HEK293 (cell line): Measurements from ENCODE around the gene CPTP.
A peak's percentile ranks its signal among the peaks of the same experiment; 100 is the strongest.

Experiments used
- CTCF ChIA-PET: fragments of 350-600 bp; formaldehyde crosslinking; extraction: SDS; loops from one replicate; lab custom pipeline; 2021; ENCODE audit warnings: antibody characterized with exemption; lab: Yijun Ruan, JAX
- POLR2A ChIA-PET: fragments of 300-600 bp; formaldehyde crosslinking; extraction: SDS; loops from one replicate; lab custom pipeline; 2020; ENCODE audit warnings: antibody characterized with exemption, inconsistent platforms; lab: Yijun Ruan, JAX
- H3K27ac ChIP-seq: fragments of 200-500 bp; sonication (Bioruptor generic); 2 replicates; pipeline ENCODE4 v1.5.1; 2014; ENCODE audit warnings: low read depth, low read length, control low read depth, inconsistent platforms; ENCODE audit errors: extremely low read depth
- H3K36me3 ChIP-seq, 2 experiments: fragments of 200-500 bp in 1 of 2; sonication (Bioruptor generic) in 1 of 2; 1 replicate in 1 of 2; 2 replicates in 1 of 2; pipeline ENCODE4 v1.5.1; 2014 to 2017; ENCODE audit warnings: inconsistent platforms in 2 of 2, low read length in 2 of 2; ENCODE audit not compliant: control insufficient read depth in 2 of 2, insufficient read depth in 1 of 2
- H3K4me1 ChIP-seq: fragments of 200-500 bp; sonication (Bioruptor generic); 2 replicates; pipeline ENCODE4 v1.5.1; 2014; ENCODE audit warnings: mild to moderate bottlenecking, low read length, inconsistent platforms; ENCODE audit not compliant: control insufficient read depth, insufficient read depth
- H3K4me3 ChIP-seq: 2 replicates; pipeline ENCODE4 v1.5.1; 2011; ENCODE audit warnings: low read depth, mild to moderate bottlenecking, control low read depth, low read length, moderate library complexity
- H3K9me3 ChIP-seq: fragments of 200-500 bp; sonication (Bioruptor generic); 2 replicates; pipeline ENCODE4 v1.5.1; 2014; ENCODE audit warnings: low read depth, low read length, inconsistent platforms; ENCODE audit not compliant: control insufficient read depth, insufficient read depth
- EGR2 ChIP-seq: fragments of 450-650 bp; formaldehyde crosslinking; IDR thresholded peaks from 2 replicates; pipeline ENCODE4 v1.5.1; 2016; ENCODE audit warnings: low read depth, missing biosample characterization, missing genetic modification characterization
- GLIS1 ChIP-seq: fragments of 450-650 bp; formaldehyde crosslinking; IDR thresholded peaks from 2 replicates; pipeline ENCODE4 v1.5.1; 2016; ENCODE audit warnings: missing biosample characterization, missing genetic modification characterization
- GLIS2 ChIP-seq: fragments of 450-650 bp; formaldehyde crosslinking; IDR thresholded peaks from 2 replicates; pipeline ENCODE4 v1.5.1; 2016; ENCODE audit warnings: missing biosample characterization, missing genetic modification characterization
- KLF17 ChIP-seq: fragments of 450-650 bp; formaldehyde crosslinking; IDR thresholded peaks from 2 replicates; pipeline ENCODE4 v1.5.1; 2016; ENCODE audit warnings: missing biosample characterization, missing genetic modification characterization
- KLF9 ChIP-seq: fragments of 450-650 bp; formaldehyde crosslinking; IDR thresholded peaks from 2 replicates; pipeline ENCODE4 v1.5.1; 2016; ENCODE audit warnings: missing biosample characterization, missing genetic modification characterization, low read depth
- SP2 ChIP-seq: fragments of 450-650 bp; formaldehyde crosslinking; IDR thresholded peaks from 2 replicates; pipeline ENCODE4 v1.5.1; 2016; ENCODE audit warnings: missing biosample characterization, missing genetic modification characterization
- WT1 ChIP-seq: fragments of 450-650 bp; formaldehyde crosslinking; IDR thresholded peaks from 2 replicates; pipeline ENCODE4 v1.5.1; 2016; ENCODE audit warnings: missing biosample characterization, missing genetic modification characterization
- YY1 ChIP-seq: fragments of 450-650 bp; formaldehyde crosslinking; IDR thresholded peaks from 2 replicates; pipeline ENCODE4 v1.5.1; 2018; ENCODE audit warnings: missing biosample characterization, missing genetic modification characterization
- YY2 ChIP-seq: fragments of 450-650 bp; formaldehyde crosslinking; IDR thresholded peaks from 2 replicates; pipeline ENCODE4 v1.5.1; 2016; ENCODE audit warnings: missing biosample characterization, missing genetic modification characterization
- ZBTB20 ChIP-seq: fragments of 450-650 bp; formaldehyde crosslinking; IDR thresholded peaks from 2 replicates; pipeline ENCODE4 v1.5.1; 2016; ENCODE audit warnings: missing biosample characterization, missing genetic modification characterization
- ZBTB26 ChIP-seq: fragments of 450-650 bp; formaldehyde crosslinking; optimal IDR thresholded peaks from 2 replicates; pipeline ENCODE3; 2016; ENCODE audit warnings: missing biosample characterization, mild to moderate bottlenecking, missing genetic modification characterization
- ZBTB8A ChIP-seq: fragments of 450-650 bp; formaldehyde crosslinking; IDR thresholded peaks from 2 replicates; pipeline ENCODE4 v1.5.1; 2016; ENCODE audit warnings: missing biosample characterization, missing genetic modification characterization
- ZFHX2 ChIP-seq: fragments of 450-650 bp; formaldehyde crosslinking; conservative IDR thresholded peaks from 2 replicates; pipeline ENCODE4 v1.5.1; 2016; ENCODE audit warnings: missing biosample characterization, missing genetic modification characterization
- ZIC2 ChIP-seq: fragments of 450-650 bp; formaldehyde crosslinking; IDR thresholded peaks from 2 replicates; pipeline ENCODE4 v1.5.1; 2016; ENCODE audit warnings: missing biosample characterization, missing genetic modification characterization
- ZNF112 ChIP-seq: fragments of 450-650 bp; formaldehyde crosslinking; IDR thresholded peaks from 2 replicates; pipeline ENCODE4 v1.5.0; 2017; ENCODE audit warnings: missing biosample characterization, missing genetic modification characterization
- ZNF138 ChIP-seq: fragments of 450-650 bp; formaldehyde crosslinking; IDR thresholded peaks from 2 replicates; pipeline ENCODE4 v1.5.1; 2016; ENCODE audit warnings: missing biosample characterization, missing genetic modification characterization, borderline replicate concordance
- ZNF266 ChIP-seq: fragments of 450-650 bp; formaldehyde crosslinking; IDR thresholded peaks from 2 replicates; pipeline ENCODE4 v1.5.1; 2016; ENCODE audit warnings: missing biosample characterization, missing genetic modification characterization, low read depth
- ZNF433 ChIP-seq: fragments of 450-650 bp; formaldehyde crosslinking; IDR thresholded peaks from 2 replicates; pipeline ENCODE4 v1.5.1; 2016; ENCODE audit warnings: missing biosample characterization, missing genetic modification characterization, low read depth
- ZNF549 ChIP-seq: fragments of 450-650 bp; IDR thresholded peaks from 2 replicates; pipeline ENCODE4 v1.5.1; 2018; ENCODE audit warnings: missing biosample characterization, missing genetic modification characterization, mild to moderate bottlenecking, inconsistent platforms, moderate library complexity
- ZNF600 ChIP-seq: fragments of 450-650 bp; formaldehyde crosslinking; IDR thresholded peaks from 2 replicates; pipeline ENCODE4 v1.5.1; 2016; ENCODE audit warnings: missing biosample characterization, missing genetic modification characterization
- ZNF610 ChIP-seq: fragments of 450-650 bp; formaldehyde crosslinking; IDR thresholded peaks from 2 replicates; pipeline ENCODE4 v1.5.1; 2016; ENCODE audit warnings: missing biosample characterization, missing genetic modification characterization, borderline replicate concordance
- ZNF626 ChIP-seq: fragments of 450-650 bp; sonication (Bioruptor Pico); formaldehyde crosslinking; IDR thresholded peaks from 2 replicates; pipeline ENCODE4 v1.5.1; 2018; ENCODE audit warnings: missing biosample characterization, missing genetic modification characterization, inconsistent platforms
- ZNF76 ChIP-seq: fragments of 450-650 bp; formaldehyde crosslinking; IDR thresholded peaks from 2 replicates; pipeline ENCODE4; 2016; ENCODE audit warnings: low read depth, missing biosample characterization, missing genetic modification characterization, borderline replicate concordance
- ZSCAN5A ChIP-seq: fragments of 450-650 bp; formaldehyde crosslinking; IDR thresholded peaks from 2 replicates; pipeline ENCODE4 v1.5.1; 2016; ENCODE audit warnings: missing biosample characterization, missing genetic modification characterization
- ZXDB ChIP-seq: fragments of 450-650 bp; formaldehyde crosslinking; IDR thresholded peaks from 2 replicates; pipeline ENCODE4 v1.5.1; 2016; ENCODE audit warnings: missing biosample characterization, missing genetic modification characterization
- TF ChIP-seq, protein P1 (sequence below): fragments of 450-650 bp; IDR thresholded peaks from 2 replicates; pipeline ENCODE4 v1.5.1; 2018; ENCODE audit warnings: missing biosample characterization, mild to moderate bottlenecking, missing genetic modification characterization
- TF ChIP-seq, protein P2 (sequence below): fragments of 450-650 bp; formaldehyde crosslinking; IDR thresholded peaks from 2 replicates; pipeline ENCODE4 v1.5.1; 2016; ENCODE audit warnings: missing biosample characterization, missing genetic modification characterization
- TF ChIP-seq, protein P3 (sequence below): fragments of 450-650 bp; formaldehyde crosslinking; IDR thresholded peaks from 2 replicates; pipeline ENCODE4 v1.5.1; 2016; ENCODE audit warnings: missing biosample characterization, missing genetic modification characterization

CPTP gene

DNA sequence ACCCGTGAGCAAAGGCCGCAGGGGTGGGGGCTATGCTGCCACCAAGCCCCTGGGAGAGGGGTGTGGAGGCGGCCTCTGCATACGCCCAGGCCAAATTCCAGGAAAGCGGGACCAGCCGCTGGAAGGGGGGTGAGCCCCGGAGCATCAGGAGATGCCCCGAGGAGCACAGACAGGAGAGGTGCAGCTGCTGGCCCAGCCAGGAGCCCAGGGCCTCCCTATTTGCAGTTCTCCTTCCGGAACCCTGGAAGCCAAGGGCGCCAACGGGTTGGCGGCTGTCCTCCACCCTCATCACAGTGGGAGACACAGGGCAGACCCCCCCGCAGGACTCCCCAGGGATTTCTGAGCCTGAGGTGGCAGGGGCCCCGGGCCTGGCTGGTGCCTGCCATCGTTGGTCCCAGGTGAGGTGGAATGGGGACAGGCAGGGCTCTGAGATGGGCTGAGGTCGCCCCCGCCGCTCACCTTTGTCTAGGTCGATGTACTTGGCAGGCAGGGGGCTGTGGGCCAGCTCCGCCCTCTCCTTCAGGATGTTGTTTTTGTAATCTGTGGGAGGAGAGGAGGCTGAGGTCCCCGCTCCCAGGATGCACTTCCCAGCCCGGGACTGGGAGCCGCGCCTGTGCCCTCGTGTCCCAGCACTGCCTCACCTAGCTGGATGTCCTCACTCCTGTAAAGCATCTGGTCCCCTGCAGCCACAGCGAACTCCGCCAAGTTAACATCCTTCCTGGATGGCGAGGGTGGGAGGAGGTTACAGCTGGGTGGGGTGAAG, 29.0 kb downstream of the CPTP start:
- ChIA-PET CTCF (interaction anchor here (0.6 to 2.7 kb wide), 2 partner anchors 15 to 18 kb away, joined by 3 to 15 read pairs; no protein-coding TSS in a partner anchor), POLR2A (interaction anchor here (0.6 to 0.9 kb wide), 5 partner anchors 17 to 687 kb away, joined by 3 to 4 read pairs (median 3); partner anchors contain the start of gene AURKAIP1)
- Histone ChIP-seq H3K4me1 (peaks cover 7% of the 10 kb centered on the region; the same call in 1 of the 2 replicates), H3K9me3 (no peaks in the 10 kb centered on the region), H3K27ac (no peak overlapping the region), H3K4me3 (no peak overlapping the region), H3K36me3 (no peaks in the 10 kb centered on the region)
- peak; percentile 72 for TF ChIP-seq EGR2
- peak; percentile 48 for TF ChIP-seq KLF17
- no peak for TF ChIP-seq YY1 (tag by site-specific recombination)
- TF ChIP-seq ZNF138 (tag by site-specific recombination), result no peak
- TF ChIP-seq ZBTB26 (tag by site-specific recombination), result peak; percentile 40
- peak; percentile 78 for TF ChIP-seq ZNF76 (tag by site-specific recombination)
- TF ChIP-seq, protein P1, sequence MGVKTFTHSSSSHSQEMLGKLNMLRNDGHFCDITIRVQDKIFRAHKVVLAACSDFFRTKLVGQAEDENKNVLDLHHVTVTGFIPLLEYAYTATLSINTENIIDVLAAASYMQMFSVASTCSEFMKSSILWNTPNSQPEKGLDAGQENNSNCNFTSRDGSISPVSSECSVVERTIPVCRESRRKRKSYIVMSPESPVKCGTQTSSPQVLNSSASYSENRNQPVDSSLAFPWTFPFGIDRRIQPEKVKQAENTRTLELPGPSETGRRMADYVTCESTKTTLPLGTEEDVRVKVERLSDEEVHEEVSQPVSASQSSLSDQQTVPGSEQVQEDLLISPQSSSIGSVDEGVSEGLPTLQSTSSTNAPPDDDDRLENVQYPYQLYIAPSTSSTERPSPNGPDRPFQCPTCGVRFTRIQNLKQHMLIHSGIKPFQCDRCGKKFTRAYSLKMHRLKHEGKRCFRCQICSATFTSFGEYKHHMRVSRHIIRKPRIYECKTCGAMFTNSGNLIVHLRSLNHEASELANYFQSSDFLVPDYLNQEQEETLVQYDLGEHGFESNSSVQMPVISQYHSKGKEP (tag by site-specific recombination), result no peak
- peak; percentile 49 for TF ChIP-seq ZXDB (tag by site-specific recombination)
- TF ChIP-seq ZSCAN5A (tag by site-specific recombination), result no peak
- 0 out of 2 replicates have a peak, but pooled peaks have one; percentile 30 for TF ChIP-seq ZNF610
- no peak for TF ChIP-seq KLF9 (tag by site-specific recombination)
- peak; percentile 87 for TF ChIP-seq ZIC2 (tag by site-specific recombination)
- TF ChIP-seq ZNF433, result no peak
- TF ChIP-seq WT1 (tag by site-specific recombination), result no peak
- peak; percentile 83 for TF ChIP-seq ZFHX2 (tag by site-specific recombination)
- no peak for TF ChIP-seq ZNF112 (tag by site-specific recombination)
- peak; percentile 9 for TF ChIP-seq SP2 (tag by site-specific recombination)
- TF ChIP-seq, protein P2, sequence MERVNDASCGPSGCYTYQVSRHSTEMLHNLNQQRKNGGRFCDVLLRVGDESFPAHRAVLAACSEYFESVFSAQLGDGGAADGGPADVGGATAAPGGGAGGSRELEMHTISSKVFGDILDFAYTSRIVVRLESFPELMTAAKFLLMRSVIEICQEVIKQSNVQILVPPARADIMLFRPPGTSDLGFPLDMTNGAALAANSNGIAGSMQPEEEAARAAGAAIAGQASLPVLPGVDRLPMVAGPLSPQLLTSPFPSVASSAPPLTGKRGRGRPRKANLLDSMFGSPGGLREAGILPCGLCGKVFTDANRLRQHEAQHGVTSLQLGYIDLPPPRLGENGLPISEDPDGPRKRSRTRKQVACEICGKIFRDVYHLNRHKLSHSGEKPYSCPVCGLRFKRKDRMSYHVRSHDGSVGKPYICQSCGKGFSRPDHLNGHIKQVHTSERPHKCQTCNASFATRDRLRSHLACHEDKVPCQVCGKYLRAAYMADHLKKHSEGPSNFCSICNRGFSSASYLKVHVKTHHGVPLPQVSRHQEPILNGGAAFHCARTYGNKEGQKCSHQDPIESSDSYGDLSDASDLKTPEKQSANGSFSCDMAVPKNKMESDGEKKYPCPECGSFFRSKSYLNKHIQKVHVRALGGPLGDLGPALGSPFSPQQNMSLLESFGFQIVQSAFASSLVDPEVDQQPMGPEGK, result peak; percentile 94
- no peak for TF ChIP-seq YY2 (tag by site-specific recombination)
- TF ChIP-seq ZBTB8A, result peak; percentile 60
- peak; percentile 81 for TF ChIP-seq ZBTB20 (tag by site-specific recombination)
- peak; percentile 67 for TF ChIP-seq ZNF600 (tag by site-specific recombination)
- TF ChIP-seq GLIS1 (tag by site-specific recombination), result peak; percentile 97
- peak; percentile 82 for TF ChIP-seq GLIS2 (tag by site-specific recombination)
- TF ChIP-seq ZNF626 (tag by site-specific recombination), result no peak
- TF ChIP-seq ZNF549 (tag by site-specific recombination), result no peak
- TF ChIP-seq, protein P3, sequence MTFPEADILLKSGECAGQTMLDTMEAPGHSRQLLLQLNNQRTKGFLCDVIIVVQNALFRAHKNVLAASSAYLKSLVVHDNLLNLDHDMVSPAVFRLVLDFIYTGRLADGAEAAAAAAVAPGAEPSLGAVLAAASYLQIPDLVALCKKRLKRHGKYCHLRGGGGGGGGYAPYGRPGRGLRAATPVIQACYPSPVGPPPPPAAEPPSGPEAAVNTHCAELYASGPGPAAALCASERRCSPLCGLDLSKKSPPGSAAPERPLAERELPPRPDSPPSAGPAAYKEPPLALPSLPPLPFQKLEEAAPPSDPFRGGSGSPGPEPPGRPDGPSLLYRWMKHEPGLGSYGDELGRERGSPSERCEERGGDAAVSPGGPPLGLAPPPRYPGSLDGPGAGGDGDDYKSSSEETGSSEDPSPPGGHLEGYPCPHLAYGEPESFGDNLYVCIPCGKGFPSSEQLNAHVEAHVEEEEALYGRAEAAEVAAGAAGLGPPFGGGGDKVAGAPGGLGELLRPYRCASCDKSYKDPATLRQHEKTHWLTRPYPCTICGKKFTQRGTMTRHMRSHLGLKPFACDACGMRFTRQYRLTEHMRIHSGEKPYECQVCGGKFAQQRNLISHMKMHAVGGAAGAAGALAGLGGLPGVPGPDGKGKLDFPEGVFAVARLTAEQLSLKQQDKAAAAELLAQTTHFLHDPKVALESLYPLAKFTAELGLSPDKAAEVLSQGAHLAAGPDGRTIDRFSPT, result peak; percentile 21; the same call in 1 of the 2 replicates
- TF ChIP-seq ZNF266 (tag by site-specific recombination), result no peak
